K562 (cell line): ENCODE data around the gene TOMM40L.

ENCODE experiments used
- GTF3C2 ChIP-seq: IDR thresholded peaks from 3 replicates; pipeline ENCODE4 v1.6.1; 2011; ENCODE audit warnings: borderline replicate concordance, mild to moderate bottlenecking, moderate library complexity; ENCODE audit not compliant: insufficient read length; ENCODE audit errors: extremely low read depth
- KDM5B ChIP-seq: fragments of 200-600 bp; sonication (generic); IDR thresholded peaks from 2 replicates; pipeline ENCODE4 v1.6.1; 2012; ENCODE audit warnings: low read depth, mild to moderate bottlenecking, moderate library complexity, low read length, control low read depth, inconsistent platforms; ENCODE audit not compliant: insufficient replicate concordance
- NCOA2 ChIP-seq, 2 experiments: fragments of 450-650 bp; IDR thresholded peaks; 2 replicates each; pipeline ENCODE4 v1.6.1; 2018; ENCODE audit warnings: mild to moderate bottlenecking in 2 of 2, moderate library complexity in 1 of 2; ENCODE audit not compliant: partially characterized antibody in 2 of 2
- NFYB ChIP-seq: IDR thresholded peaks from 2 replicates; pipeline ENCODE4 v1.6.1; 2011; ENCODE audit warnings: mild to moderate bottlenecking, moderate library complexity; ENCODE audit not compliant: insufficient read length; ENCODE audit errors: extremely low read depth
- SMC3 ChIP-seq: conservative IDR thresholded peaks from 2 replicates; pipeline ENCODE4 v1.6.1; 2011; ENCODE audit warnings: low read depth, low read length, improper control_type of control experiment; ENCODE audit not compliant: insufficient read depth

- TF ChIP-seq NCOA2 (IDR thresholded peaks at IDR 0.05; ENCODE audit: partially characterized antibody in 2 of 2) (no peak), NFYB (no peak), KDM5B (no peak), GTF3C2 (no peak), SMC3 (no peak)
Observed at GRCh38 chr1:161195171-161195570, 30.7 kb upstream of the TOMM40L start.
